HG03045 (cell line): Measurements from ENCODE around the gene C14orf180.

ENCODE experiments used
- ATAC-seq: cut with Tn5 transposase; IDR thresholded peaks from one replicate; pipeline ENCODE4 v1.9.1; 2021; ENCODE audit warnings: mild to moderate bottlenecking, moderate library complexity; ENCODE audit not compliant: unreplicated experiment

The C14orf180 gene

GRCh38 chr14:104560586-104560945, 19.0 kb upstream of the C14orf180 start:
- ATAC-seq = no peak

- ATAC-seq = no peak
Observed at GRCh38 chr14:104561124-104561557, 18.4 kb upstream of the C14orf180 start.

GRCh38 chr14:104561632-104562495, 17.7 kb upstream of the C14orf180 start:
- no peak for ATAC-seq

- ATAC-seq = no peak
Observed at GRCh38 chr14:104562606-104563005, 17.0 kb upstream of the C14orf180 start.

- no peak for ATAC-seq
Observed at GRCh38 chr14:104563191-104563741, 16.3 kb upstream of the C14orf180 start.

GRCh38 chr14:104563742-104564615, 15.6 kb upstream of the C14orf180 start:
- no peak for ATAC-seq

GRCh38 chr14:104564744-104565679, 14.6 kb upstream of the C14orf180 start:
- ATAC-seq = no peak

- ATAC-seq = no peak
Observed at GRCh38 chr14:104567141-104567956, 12.2 kb upstream of the C14orf180 start.

- no peak for ATAC-seq
Observed at GRCh38 chr14:104567957-104568225, 11.7 kb upstream of the C14orf180 start.

GRCh38 chr14:104568620-104569019, 10.9 kb upstream of the C14orf180 start:
- ATAC-seq = no peak

GRCh38 chr14:104569435-104569834, 10.1 kb upstream of the C14orf180 start:
- ATAC-seq = no peak

GRCh38 chr14:104571246-104571645, 8.3 kb upstream of the C14orf180 start:
- no peak for ATAC-seq

GRCh38 chr14:104572024-104572626, 7.4 kb upstream of the C14orf180 start:
- no peak for ATAC-seq

- no peak for ATAC-seq
Observed at GRCh38 chr14:104572668-104573067, 6.9 kb upstream of the C14orf180 start.

- no peak for ATAC-seq
Observed at GRCh38 chr14:104573930-104574329, 5.6 kb upstream of the C14orf180 start.

- no peak for ATAC-seq
Observed at GRCh38 chr14:104574536-104574935, 5.0 kb upstream of the C14orf180 start.

GRCh38 chr14:104574978-104575583, 4.5 kb upstream of the C14orf180 start:
- no peak for ATAC-seq

- ATAC-seq = no peak
Observed at GRCh38 chr14:104576232-104576969, 3.2 kb upstream of the C14orf180 start.
